HG03460 (cell line): Measurements from ENCODE around the gene CWF19L2.
"Not testable (repeated sequence)": the region's sequence is repeated elsewhere in the genome, so short reads cannot be mapped to it uniquely, and the experiment has no call there.

Source experiments
- ATAC-seq: cut with Tn5 transposase; IDR thresholded peaks from one replicate; pipeline ENCODE4 v1.9.1; 2021; ENCODE audit not compliant: unreplicated experiment

Gene CWF19L2

GRCh38 chr11:107439586-107440167 lies 17.9 kb downstream of the CWF19L2 start:
- no peak for ATAC-seq

- no peak for ATAC-seq
Measured at GRCh38 chr11:107438148-107438547, 19.5 kb downstream of the CWF19L2 start.

- no peak for ATAC-seq
Measured at GRCh38 chr11:107430525-107430924, 27.1 kb downstream of the CWF19L2 start.

- ATAC-seq, result no peak
Measured at GRCh38 chr11:107427569-107428180, 29.9 kb downstream of the CWF19L2 start.

DNA sequence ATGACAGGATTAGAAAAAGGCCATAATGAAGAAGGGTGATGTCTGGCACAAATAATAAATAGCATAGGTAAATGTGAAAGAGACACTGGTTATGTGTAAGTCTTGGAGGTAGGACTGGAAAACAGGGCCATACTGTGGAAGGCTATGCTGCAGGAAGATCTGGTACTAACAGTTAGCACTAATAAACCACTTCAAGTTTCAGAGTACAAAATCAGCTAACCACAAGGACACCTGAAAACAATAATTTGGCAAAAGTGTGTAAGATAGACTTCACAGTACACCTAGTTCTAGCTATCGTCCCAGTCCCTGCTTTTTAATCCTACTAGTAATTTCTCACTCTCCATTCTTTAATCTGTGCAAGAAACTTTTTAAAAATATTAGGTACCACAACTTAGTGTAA lies 44.3 kb downstream of the CWF19L2 start:
- ATAC-seq, result no peak

- no peak for ATAC-seq
Measured at GRCh38 chr11:107408762-107409211, 48.8 kb downstream of the CWF19L2 start.

- no peak for ATAC-seq
Measured at GRCh38 chr11:107405260-107405659, 52.4 kb downstream of the CWF19L2 start.

GRCh38 chr11:107401131-107401530 lies 56.5 kb downstream of the CWF19L2 start:
- not testable (repeated sequence) for ATAC-seq

- no peak for ATAC-seq
Measured at GRCh38 chr11:107397357-107397756, 60.3 kb downstream of the CWF19L2 start.

- no peak for ATAC-seq
Measured at GRCh38 chr11:107392611-107393010, 65.0 kb downstream of the CWF19L2 start.

- ATAC-seq, result not testable (repeated sequence)
Measured at GRCh38 chr11:107390701-107391100, 66.9 kb downstream of the CWF19L2 start.

DNA sequence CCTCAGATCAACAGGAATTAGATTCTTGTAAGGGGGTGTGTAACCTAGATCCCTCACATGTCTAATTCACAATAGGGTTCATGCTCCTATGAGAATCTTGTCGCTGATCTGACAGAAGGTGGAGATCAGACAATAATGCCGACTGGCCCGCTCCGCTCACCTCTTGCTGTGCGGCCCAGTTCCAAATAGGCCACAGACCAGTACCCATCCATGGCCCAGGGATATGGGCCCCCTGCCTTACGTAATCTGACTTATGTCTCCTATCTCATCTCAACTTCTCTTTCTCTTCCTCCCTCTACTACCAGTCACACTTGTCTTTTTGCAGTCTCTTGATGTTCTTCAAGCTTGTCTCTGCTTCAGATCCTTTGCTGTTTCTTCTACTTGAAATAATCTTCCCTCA lies 70.0 kb downstream of the CWF19L2 start:
- no peak for ATAC-seq

- no peak for ATAC-seq
Measured at GRCh38 chr11:107385361-107385981, 72.2 kb downstream of the CWF19L2 start.

DNA sequence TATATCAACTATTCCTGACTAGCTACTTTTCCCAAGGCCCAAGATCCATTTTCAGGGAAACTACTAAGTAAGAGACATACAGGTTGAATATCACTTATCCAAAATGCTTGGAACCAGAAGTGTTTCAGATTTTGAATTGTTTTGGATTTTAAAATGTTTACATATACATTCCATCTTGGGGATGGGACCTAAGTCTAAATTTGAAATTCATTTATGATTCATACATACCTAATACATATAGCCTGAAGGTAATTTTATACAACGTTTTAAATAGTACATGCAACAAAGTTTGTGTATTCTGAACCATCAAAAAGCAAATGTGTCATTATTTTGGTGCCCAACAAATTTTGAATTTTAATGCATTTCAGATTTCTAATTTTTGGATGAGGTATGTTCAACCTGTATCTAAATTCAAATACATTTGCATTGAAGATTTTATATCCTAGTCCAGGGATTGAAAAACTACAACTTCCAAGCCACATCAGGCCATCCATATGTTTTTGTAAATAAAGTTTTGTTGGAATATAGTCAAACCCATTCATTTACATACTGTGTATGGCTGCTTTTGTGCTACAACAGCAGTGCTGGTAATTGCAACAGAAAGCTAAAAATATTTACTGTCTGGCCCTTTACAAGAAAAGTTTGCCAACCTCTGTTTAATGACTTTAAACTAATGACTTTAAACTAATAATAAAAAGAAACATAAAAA lies 73.3 kb downstream of the CWF19L2 start:
- ATAC-seq, result no peak

GRCh38 chr11:107372439-107372838 lies 85.2 kb downstream of the CWF19L2 start:
- no peak for ATAC-seq

DNA sequence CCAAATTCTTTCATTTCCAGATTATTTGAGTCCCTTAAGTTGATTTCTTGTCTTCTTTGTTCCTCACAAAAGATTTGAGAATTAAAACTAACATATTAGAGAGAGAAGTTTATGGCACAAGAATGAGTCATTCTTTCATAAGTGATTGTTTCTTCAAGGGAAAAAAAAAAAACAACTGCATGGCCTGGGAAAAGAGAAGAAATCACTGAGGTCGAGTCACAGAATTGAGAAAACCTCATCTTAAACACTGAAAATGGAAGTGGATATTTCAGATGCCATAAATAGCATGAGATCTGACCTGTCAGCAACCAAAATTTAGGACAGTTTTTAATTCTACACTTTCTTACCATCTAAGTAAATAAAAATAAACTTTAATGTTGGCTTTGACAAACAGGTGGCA lies 87.2 kb downstream of the CWF19L2 start:
- no peak for ATAC-seq

- ATAC-seq, result no peak
Measured at GRCh38 chr11:107359701-107360100, 97.9 kb downstream of the CWF19L2 start.

- ATAC-seq, result no peak
Measured at GRCh38 chr11:107357877-107358276, 99.7 kb downstream of the CWF19L2 start.

- no peak for ATAC-seq
Measured at GRCh38 chr11:107354780-107355179, 102.8 kb downstream of the CWF19L2 start.

DNA sequence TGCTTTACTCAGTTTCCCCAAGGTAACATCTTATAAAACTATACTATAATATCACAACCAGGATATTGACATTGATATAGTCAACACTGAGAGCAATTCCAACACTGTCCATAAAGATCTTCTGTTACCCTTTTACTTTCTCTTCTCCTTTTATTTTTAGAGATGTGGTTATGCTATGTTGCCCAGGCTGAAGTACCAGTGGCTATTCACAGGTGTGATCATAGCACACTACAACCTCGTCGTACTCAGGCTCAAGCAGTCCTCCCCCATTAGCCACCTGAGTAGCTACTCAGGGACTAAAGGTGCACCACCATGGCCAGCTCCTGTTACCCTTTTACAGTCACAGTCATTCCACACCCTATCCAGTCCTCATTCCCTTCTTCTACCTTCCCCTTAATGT lies 119.7 kb downstream of the CWF19L2 start:
- no peak for ATAC-seq

DNA sequence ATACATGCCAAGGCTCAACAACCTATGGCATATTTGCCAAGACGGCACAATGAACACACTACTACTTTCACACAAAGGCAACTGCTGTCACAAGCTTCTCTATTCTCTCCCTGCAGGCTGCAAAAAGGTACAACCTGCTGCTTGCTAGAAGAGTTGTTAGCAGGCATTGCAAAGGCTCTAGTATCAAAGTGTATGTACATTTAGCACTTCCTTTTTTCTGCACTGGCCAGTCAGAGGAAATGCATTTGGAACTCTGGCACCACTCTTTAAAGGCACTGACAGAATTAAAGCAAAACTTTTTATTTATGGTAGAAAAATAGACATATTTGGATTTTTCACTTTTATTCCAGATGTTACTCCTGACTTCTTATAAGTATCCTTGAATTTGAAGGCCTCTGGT lies 125.9 kb downstream of the CWF19L2 start:
- no peak for ATAC-seq

DNA sequence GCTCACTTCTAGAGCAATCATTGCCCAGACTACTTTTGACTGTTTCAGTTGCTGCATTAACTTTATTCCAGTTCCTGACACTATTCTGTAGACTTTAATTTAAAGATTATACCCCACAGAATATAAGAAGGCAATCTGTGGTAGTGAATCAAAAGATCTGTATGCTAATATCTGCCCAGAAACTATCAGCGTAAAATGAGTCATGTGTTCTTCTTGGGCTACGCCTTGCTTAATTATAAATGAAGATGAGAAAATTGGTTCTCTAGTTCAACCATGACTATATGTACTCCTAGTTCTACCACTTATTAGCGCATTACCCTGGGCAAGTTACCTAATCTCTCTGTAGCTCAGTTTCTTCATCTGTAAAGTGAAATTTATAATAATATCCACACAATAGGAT lies 128.5 kb downstream of the CWF19L2 start:
- no peak for ATAC-seq
